ENCODE data around the gene RCVRN.

RCVRN gene

DNA sequence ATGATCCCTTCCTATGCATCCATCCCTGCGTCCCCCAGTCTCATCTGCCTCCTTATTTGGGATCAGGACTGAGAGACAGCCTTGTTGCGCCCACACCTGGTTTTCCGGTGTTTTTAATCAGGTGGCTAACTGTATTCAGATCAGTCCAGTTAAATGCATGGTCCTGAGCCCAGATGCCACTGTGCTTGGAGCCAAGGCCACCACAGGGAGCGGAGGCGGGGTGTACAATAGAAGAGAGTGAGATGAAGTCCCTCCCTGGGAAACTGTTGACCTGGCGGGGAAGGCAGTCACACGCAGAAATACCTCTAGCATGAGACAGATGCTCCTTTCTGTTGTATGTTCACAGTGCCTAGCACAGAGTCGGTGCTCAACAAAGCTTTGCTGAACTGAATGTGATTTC, 6.3 kb downstream of the RCVRN start:
- no peak for DNase-seq (ENCODE audit: low spot score)

DNA sequence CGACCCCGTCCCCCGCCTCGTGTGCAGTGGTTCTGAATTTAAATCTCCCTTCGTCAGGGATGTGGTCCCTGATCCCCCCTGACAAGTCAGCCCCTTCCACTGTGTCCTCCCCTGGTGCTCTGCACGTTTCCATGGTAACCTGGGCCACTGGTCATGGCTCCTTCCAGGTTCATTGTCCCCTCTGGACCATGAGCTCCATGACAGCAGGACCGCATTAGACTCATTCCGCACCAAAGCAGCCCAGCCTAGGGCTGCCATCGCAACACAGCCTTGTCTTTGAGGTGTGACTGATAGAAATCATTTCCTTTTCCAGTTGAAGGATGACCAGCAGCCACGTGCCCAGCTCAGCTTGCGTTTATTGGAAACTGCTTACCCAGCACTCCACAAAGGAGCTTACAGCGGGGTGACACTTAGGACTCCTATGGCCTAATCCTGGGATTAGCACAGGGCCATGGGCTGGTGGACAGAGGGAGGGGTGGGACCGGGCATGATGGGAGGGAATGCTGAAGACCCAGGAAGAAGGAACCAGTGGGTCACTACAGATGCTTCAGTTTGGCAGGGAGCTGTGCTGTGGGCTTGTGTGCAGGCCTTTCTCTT, 7.6 kb downstream of the RCVRN start:
- DNase-seq (ENCODE audit: low spot score), result no peak

DNA sequence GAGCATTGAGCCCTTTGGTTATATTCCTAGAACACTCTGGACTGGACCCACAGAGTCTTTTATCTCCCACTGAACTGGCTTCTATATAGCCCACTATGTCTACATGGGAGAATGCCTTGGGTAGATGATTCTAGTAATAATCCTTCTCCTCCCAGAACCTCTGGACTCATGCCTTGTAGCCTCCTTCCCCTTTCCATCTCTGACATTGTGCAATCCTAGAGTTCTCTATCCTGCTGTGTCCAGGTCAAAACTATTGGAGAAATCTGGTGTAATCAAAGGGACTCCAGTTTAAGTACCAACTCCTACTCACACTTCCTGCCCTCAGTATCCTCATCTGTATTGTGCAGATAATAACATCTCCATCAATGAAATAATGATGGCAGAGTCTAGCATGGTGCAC, 9.1 kb downstream of the RCVRN start:
- no peak for DNase-seq (ENCODE audit: low spot score)

DNA sequence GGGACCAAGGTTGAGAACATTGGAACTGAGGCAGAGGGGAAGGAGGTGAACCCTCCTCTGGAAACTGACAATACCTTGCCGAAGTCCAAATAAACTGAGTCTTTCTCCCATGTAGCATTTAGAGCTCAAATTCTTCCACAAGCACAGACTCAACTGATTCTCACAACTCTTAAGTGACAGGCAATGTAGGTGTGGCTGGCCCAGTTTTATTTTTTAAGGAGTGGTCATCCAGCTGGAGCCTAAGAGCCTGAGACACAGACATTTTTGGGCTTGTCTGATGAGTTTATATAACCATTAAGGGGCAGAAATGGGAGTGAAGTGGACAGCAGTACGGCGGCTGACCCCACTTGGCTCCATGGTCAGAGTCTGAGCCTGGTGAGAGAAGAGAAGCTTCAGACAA, 10.8 kb downstream of the RCVRN start:
- no peak for DNase-seq (ENCODE audit: low spot score)

DNA sequence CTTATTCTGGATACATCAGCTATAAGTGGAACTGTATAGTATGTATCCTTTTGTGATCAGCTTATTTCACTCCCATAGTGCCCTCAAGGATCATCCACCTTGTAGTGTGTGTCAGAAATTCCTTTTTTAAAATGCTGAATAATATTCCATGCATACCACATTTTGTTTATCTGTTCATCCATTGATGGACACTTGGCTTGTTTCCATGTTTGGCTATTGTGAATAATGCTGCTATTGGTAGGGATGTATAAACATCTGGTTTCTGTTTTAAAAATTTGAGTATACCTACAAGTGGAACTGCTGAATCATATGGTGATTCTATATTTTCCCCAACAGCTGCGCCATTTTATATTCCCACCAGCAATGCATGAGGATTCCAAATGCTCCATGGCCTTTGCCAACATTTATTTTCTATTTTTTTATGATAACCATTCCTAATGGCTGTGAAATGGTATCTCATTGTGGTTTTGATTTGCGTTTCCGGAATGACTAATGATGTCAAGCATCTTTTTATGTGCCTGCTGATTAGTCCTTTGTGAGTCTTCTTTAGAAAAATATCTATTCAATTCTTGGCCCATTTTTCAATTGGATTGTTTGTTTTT, 11.6 kb downstream of the RCVRN start:
- no peak for DNase-seq (ENCODE audit: low spot score)

DNA sequence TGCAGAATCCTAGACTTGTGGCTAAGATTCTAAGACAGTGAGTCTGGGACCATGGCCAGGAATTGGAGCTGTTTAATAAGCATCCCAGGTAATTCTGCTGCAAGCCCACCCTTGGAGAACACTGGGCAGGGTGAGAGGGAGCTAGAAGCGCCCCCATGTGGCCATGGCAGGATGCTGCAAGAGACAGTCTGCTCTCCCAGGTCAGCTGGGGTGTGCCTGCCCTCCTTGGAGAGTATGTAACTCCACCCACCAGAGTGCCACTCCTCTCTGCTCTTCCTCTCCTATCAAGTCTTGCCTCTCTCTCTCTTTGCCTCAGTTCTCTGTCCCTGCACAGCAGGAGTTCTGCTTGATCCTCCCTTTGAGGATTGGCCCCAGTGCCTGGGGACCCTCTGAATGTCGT, 14.9 kb downstream of the RCVRN start:
- DNase-seq (ENCODE audit: low spot score), result peak; percentile 19

DNA sequence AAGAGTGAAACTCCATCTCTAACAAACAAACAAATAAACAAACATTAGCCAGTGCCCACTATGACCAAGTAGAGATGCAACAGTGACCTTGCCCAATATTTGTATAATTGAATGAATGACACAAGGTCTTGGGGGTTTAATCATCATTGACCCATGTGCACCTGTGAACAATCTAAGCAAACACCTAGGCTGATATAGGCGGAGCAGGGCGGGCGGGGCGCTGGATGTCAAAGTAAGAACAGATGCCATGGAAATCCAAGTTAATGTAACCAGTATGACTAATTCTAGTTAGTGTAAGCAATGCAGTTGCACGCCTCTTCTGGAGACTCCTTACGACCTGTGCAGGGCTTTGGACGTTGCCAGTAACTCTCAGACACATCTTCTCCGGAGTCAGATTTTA, 17.6 kb downstream of the RCVRN start:
- no peak for DNase-seq (ENCODE audit: low spot score)

DNA sequence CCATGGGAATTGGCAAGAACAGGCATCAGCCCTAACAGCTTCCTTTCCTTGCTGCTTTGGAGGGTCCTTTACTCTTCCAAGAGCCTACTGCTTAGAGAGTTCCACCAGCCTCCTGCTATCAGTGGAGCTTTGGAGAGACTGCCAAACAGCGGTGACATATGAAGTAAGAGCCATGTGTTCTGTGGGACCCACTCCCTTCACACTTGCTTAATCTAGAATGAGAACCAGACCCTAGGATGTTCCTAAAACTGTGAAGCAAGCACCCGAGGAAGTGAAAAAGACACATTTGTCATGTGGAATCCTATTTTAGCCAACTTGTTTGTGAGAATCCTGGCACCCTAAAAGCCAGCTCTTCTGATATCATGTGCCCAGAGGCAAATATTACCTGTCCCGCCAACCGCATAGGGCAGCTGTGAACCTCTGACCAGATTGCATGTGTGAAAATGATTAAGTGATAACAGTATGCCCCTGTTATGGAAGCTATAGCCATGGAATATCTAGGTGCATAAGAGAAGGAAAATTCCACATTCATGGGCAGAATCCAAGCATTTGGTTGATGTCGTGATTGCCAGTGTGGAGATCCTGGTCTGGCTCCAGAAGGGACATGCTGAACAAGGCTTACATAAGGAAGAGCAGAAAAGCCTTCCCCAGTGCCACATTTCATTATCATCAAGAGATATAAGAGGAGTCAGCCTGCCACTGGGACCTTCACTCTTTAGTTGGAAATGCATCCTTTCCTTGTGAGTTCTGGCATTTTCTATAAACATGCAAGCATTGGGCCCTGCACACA, 18.7 kb downstream of the RCVRN start:
- DNase-seq (ENCODE audit: low spot score), result no peak

DNA sequence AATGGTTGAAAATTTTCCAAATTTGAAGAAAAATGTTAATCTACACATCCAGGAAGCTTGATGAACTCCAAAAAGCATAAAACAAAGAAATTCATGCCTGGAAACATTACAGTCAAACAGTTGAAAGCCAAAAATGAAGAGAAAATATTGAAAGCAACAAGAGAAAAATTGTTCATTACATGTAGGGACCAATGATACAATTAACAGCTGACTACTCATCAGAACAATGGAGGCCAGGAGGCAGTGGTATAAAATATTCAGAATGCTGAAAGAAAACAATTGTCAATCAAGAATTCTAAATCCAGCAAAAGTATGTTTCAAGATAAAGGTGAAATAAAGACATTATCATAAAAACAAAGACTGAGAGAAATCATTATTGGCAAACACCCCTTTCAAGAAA, 21.6 kb downstream of the RCVRN start:
- DNase-seq (ENCODE audit: low spot score), result no peak

DNA sequence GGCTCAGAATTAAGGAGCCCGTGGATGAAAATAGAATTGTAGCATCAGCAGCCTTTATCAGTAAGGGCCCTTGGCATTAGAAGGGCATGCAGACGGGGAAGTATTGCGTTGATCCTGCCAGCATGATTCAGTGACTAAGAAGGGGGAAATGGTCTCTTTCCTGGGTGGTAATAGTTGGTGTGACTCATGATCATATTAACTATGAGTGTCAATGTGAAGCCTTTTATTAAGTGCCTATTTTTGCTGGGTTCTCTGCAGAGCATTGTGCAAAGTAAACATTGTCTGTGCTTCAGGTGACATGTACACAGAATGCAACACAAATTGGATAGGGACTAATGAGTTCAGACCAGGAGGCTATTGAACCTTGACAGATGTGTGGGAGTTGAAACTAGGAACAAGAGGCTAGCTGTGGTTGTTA, 24.5 kb downstream of the RCVRN start:
- DNase-seq (ENCODE audit: low spot score), result peak; percentile 15

DNA sequence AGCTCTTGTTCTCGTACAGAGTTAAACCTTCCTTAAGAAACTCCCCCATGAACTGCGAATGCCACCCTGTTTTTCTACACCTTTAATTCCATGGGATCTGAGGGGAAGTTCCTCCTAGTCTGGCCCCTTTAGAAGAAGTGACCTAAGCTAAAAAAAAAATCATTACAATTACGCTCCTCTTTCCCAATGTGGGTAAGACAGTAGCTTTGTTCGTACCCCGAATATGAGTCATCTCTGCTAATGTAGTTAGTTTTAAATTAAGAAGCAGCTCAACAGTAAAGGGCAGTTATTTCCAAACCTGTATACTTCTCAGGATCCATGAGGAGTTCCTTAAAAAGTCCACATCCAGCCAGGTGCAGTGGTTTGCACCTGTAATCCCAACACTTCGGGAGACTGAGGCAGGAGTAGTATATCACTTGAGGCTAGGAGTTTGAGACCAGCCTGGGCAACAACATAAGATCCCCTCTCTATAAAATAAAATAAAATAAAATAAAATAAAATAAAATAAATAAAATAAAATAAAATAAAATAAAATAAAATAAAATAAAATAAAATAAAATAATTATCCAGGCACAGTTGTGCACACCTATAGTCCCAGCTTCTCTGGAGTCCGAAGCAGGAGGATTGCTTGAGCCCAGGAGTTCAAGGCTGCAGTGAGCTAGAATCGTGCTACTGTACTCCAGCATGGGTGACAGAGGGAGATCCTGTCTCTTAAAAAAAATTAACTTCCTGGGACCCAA, 26.1 kb downstream of the RCVRN start:
- DNase-seq (ENCODE audit: low spot score), result no peak

DNA sequence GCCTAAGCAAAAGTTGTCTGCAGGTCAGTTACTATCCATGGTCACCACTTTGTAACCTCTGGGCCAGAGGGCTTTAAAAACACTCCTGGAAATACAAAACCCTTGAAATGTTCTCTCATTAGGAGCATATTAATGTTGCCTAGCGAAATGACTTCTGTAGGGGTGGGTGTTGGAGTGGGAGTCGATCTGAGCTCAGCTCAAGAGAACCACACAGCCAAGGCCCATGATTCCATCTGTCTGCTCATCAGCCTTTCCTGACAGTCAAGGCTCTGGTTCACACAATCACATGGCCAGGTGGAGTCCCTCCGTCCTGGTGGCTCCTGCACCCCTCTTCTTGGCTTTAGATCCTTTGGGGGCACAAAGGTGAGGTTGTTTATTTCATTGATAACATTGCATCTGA, 26.7 kb downstream of the RCVRN start:
- DNase-seq (ENCODE audit: low spot score), result no peak

DNA sequence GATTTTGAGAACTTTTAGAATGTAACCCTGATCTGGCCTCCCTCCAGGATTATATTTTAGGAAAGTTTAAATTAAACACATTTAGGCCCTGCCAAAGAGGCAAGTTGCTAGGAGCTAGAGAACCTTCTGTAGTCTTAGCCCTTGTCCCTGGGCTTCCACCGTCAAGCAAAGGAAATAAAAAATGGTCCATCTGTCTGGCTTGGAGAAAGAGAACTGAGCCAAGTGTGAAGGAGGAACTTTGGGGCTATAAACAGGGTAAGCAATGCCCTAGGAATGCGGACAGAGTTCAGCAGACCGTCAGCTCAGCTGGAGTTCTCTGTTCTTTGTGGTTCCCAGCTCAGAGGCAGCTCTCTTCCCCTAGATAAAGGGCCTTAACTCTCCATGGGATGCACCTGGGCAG, 29.6 kb downstream of the RCVRN start:
- DNase-seq (ENCODE audit: low spot score), result no peak

DNA sequence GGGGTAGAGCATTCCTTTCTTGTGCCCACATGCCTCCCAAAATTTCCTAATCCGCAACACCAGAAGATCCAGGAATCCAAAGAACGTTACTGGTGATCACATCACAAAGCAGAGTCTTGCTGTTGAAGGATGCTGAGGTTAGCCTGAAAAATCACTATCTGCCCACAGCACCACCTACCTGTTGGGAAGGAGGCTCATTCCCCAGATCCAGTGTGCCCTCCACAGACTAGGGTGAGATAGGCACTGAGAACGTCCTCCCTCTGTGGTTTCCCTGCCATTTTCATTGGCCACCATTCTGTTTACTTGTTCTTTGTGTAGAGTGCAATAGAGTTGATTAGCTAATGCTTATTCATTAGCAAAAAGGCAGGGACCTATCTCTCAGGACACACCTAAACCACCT, 30.3 kb downstream of the RCVRN start:
- no peak for DNase-seq (ENCODE audit: low spot score)

DNA sequence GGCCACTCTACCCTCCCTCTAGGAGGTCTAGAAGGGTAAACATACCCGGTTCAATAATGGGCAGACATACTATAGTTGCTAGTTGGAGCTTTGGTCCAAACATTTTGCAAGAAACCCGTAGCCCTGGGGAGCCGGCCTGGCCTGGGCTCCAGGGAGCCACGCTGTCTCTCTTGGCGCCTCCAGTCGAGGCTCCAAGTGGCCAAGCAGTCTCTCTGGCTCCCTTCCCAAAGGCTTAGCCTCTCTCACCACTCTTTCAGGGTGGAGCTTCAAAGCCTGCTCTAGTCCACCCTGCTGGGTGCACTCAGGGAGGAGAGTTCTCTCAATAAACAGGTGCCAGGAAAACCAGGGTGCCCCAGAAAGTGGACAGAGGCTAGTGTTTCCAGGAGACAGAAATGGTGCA, 32.2 kb downstream of the RCVRN start:
- no peak for DNase-seq (ENCODE audit: low spot score)

DNA sequence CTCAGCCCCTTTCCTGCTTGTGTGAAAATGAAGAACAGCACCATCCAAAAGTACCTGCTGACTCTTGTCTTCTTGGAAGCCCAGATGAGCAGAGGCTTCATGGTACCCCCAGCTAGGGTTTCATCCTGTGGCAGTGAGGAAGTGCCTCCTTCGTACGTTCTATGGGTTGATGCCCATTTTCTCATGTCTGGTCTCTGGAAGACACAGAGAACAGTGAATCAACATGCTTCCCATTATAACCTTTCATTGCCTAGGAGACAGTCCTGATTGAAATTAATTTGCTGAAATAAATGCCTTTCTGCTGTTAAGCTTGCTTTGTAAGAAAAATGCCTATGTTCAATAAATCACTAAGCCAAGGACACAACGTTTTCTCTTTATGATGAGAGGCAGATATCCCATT, 36.5 kb downstream of the RCVRN start:
- DNase-seq (ENCODE audit: low spot score), result no peak

DNA sequence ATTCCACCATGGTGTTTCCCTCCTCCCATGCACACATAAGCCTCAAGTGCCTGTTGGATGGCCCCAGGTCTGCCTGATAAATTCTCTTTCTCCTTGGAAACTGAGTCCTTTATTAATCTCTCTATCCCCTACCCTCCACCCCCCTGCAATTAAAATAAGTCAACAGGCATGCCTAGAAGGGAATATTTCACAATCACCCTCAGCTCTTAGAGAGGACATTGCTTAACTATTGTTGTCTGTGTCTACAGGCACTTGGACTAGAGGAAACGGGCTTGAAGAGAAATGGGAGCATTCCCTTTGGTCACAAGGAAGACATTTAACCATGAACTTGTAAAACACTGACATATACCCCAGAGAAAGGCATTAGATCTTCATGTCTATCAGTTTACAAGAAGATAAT, 39.5 kb downstream of the RCVRN start:
- DNase-seq (ENCODE audit: low spot score), result no peak

DNA sequence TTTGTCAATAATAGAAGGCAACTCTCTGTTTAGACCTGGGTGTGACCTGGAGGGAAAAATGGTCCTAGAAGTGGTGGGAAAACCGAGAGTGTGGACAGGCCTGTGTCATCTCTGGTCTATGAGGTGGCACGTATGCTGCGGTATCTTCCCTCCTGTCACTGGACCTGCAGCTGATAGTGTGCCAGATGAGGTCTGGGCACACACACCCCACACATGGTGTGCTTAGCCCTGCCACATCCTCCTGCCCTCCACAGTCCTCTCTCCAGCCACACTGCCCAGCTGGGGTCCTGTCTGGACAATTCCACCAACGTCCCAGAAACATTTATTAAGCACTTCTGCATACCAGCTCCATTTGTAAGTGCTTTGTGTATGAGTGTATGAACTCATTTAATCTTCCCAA, 42.1 kb downstream of the RCVRN start:
- DNase-seq (ENCODE audit: low spot score), result no peak

DNA sequence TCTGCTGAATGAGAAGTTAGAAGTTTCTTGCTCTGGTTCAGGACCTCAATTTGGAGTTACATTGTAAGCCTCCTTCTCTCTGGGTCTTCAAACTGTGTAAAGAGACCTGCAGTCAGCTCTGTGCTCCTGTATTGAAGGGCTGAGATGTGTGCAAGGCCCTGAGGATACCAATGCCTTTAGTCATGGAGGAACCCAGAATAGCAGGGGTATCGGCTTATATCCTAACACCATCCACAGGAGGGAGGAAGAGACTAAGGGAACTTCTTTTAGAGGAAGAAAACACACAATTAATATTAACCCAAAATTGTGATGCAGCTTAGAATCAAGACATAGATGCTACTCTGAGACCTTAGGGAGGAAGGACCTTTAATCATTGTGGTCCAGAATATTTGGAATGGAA, 42.9 kb downstream of the RCVRN start:
- DNase-seq (ENCODE audit: low spot score), result no peak

DNA sequence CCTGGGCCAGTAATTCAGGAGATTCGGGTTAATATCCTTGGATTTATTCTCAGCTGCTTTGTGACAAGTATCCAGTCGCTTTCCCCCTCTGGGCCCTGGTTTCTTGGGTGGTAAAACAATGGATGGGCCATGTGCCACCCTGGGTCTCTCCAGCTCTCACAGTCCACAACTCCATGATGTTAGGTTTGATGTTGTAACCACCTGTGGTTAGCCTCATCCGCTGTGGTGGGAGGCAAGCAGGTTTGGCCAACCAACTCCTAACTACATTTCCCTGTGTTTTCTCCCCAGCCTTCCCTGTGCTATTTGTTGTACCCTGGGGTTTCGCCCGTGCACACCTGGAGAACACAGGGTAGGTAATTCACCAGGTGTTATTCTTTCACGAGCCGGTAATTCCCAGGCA, 44.2 kb downstream of the RCVRN start:
- no peak for DNase-seq (ENCODE audit: low spot score)

DNA sequence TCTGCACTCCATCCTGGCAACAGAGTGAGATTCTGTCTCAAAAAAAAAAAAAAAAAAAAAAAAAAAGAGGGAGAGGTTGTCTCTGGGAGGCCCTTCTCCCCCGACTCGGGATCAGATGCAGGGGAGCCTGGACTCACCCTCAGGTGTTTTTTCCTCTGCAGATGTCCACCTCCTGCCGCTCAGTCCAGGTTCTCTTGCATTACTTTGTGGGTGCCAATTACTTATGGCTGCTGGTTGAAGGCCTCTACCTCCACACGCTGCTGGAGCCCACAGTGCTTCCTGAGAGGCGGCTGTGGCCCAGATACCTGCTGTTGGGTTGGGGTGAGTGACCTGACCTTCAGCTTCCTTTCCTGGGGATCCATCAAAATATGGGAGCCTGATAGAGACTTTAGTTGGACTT, 45.3 kb downstream of the RCVRN start:
- no peak for DNase-seq (ENCODE audit: low spot score)

DNA sequence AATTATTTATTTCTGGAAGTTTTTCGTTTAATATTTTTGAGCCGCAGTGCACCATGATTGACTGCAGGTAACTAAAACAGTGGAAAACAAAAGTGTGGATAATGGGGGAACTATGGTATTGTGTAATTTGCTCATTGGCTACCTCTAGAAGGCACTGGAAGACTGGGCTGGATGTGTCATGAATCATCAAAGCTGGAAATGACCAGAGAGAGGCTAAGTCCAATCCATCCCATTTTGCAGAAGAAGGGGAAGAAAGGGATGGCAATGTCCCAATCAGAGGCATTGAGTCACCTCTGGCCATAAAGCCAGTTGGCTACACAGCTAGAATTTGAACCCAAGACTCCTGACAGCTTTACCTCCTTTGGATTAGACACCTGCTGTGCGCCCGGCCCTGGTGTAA, 50.0 kb downstream of the RCVRN start:
- no peak for DNase-seq (ENCODE audit: low spot score)

DNA sequence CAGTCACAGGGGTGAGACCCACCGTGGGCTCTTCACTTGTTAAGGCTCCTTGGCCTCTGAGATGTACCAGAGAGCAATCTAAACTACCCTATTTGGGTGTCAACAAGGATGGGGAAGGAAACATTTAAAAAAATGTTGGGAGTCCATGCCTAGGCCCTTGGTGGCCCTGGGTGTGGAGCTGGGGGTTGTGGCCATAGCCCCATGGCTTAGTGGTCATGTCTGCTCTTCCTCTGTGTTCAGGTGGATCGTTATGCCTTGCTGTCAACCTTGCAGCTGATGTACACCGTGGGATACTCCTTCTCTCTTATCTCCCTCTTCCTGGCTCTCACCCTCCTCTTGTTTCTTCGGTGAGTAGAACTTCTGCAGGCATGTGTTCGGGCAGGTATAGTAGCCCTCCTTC, 50.8 kb downstream of the RCVRN start:
- no peak for DNase-seq (ENCODE audit: low spot score)

Data from RKO (cell line).